H9 (cell line): ENCODE measurements around the gene LMO3. TPM values are rescaled to one million over a fixed set of nuclear protein-coding genes. Genes with fewer than 3 reads are reported as not detected.

Experiments used
- DNase-seq: peaks from one replicate; pipeline ENCODE4 v3.0.0-alpha.2; 2017
- H2AFZ ChIP-seq: one replicate; pipeline ENCODE4 v1.6.1; 2013; ENCODE audit warnings: mild to moderate bottlenecking, low read length, control low read depth, moderate library complexity
- H2AK5ac ChIP-seq: 2 replicates; pipeline ENCODE4 v1.6.1; 2013; ENCODE audit warnings: low read length, control low read depth, mixed read lengths; ENCODE audit not compliant: insufficient read length
- H2BK120ac ChIP-seq: one replicate; pipeline ENCODE4 v1.6.1; 2013; ENCODE audit warnings: low read depth, mild to moderate bottlenecking, low read length, control low read depth, inconsistent platforms; ENCODE audit not compliant: poor library complexity, severe bottlenecking
- H2BK12ac ChIP-seq: 2 replicates; pipeline ENCODE4 v1.6.1; 2013; ENCODE audit warnings: low read length, control low read depth, mixed read lengths, low read depth; ENCODE audit not compliant: insufficient read length
- H2BK15ac ChIP-seq: 2 replicates; pipeline ENCODE4 v1.6.1; 2013; ENCODE audit warnings: low read depth, low read length, control low read depth
- H2BK20ac ChIP-seq: one replicate; pipeline ENCODE4 v1.6.1; 2013; ENCODE audit warnings: low read depth, mild to moderate bottlenecking, low read length, control low read depth, inconsistent platforms; ENCODE audit not compliant: poor library complexity, severe bottlenecking
- H2BK5ac ChIP-seq: 2 replicates; pipeline ENCODE4 v1.6.1; 2013; ENCODE audit warnings: low read length, control low read depth, mixed read lengths; ENCODE audit not compliant: insufficient read length
- H3K14ac ChIP-seq: 2 replicates; pipeline ENCODE4 v1.6.1; 2013; ENCODE audit warnings: low read length, control low read depth; ENCODE audit not compliant: insufficient read depth
- H3K18ac ChIP-seq: 2 replicates; pipeline ENCODE4 v1.6.1; 2013; ENCODE audit warnings: low read depth, mild to moderate bottlenecking, mixed read lengths, low read length, control low read depth; ENCODE audit not compliant: insufficient read length
- H3K23ac ChIP-seq: 2 replicates; pipeline ENCODE4 v1.6.1; 2013; ENCODE audit warnings: low read length, control low read depth, mixed read lengths, low read depth; ENCODE audit not compliant: insufficient read length
- H3K23me2 ChIP-seq: 2 replicates; pipeline ENCODE4 v1.6.1; 2013; ENCODE audit warnings: low read depth, mild to moderate bottlenecking, mixed read lengths, low read length, control low read depth; ENCODE audit not compliant: insufficient read length, poor library complexity, severe bottlenecking
- H3K27ac ChIP-seq: 2 replicates; pipeline ENCODE4 v1.5.1; 2013; ENCODE audit warnings: low read length, control low read depth, mixed read lengths, low read depth; ENCODE audit not compliant: insufficient read length
- H3K27me3 ChIP-seq: 2 replicates; pipeline ENCODE4 v1.6.1; 2013; ENCODE audit warnings: low read length, control low read depth, inconsistent platforms; ENCODE audit not compliant: insufficient read depth
- H3K4ac ChIP-seq: 2 replicates; pipeline ENCODE4 v1.6.1; 2013; ENCODE audit warnings: low read depth, mild to moderate bottlenecking, control low read depth, inconsistent platforms, low read length, moderate library complexity
- H3K4me1 ChIP-seq: 2 replicates; pipeline ENCODE4 v1.6.1; 2013; ENCODE audit warnings: low read length, control low read depth, inconsistent platforms; ENCODE audit not compliant: insufficient read depth
- H3K4me2 ChIP-seq: 2 replicates; pipeline ENCODE4 v1.6.1; 2013; ENCODE audit warnings: low read length, control low read depth, mixed read lengths; ENCODE audit not compliant: insufficient read length, insufficient read depth
- H3K56ac ChIP-seq: 2 replicates; pipeline ENCODE4 v1.6.1; 2013; ENCODE audit warnings: low read depth, mild to moderate bottlenecking, mixed read lengths, low read length, control low read depth; ENCODE audit not compliant: insufficient read length
- H3K79me1 ChIP-seq: 2 replicates; pipeline ENCODE4 v1.6.1; 2013; ENCODE audit warnings: low read depth, mild to moderate bottlenecking, moderate library complexity, low read length, control low read depth, inconsistent platforms; ENCODE audit not compliant: insufficient read depth, poor library complexity, severe bottlenecking
- H3K79me2 ChIP-seq: 2 replicates; pipeline ENCODE4 v1.6.1; 2013; ENCODE audit warnings: low read length, control low read depth, inconsistent platforms; ENCODE audit not compliant: insufficient read depth
- H3K9ac ChIP-seq: 2 replicates; pipeline ENCODE4 v1.6.1; 2013; ENCODE audit warnings: low read length, control low read depth, mixed read lengths; ENCODE audit not compliant: insufficient read length; ENCODE audit errors: extremely low read depth
- H3K9me3 ChIP-seq: one replicate; pipeline ENCODE4 v1.6.1; 2013; ENCODE audit warnings: low read depth, low read length, inconsistent platforms; ENCODE audit not compliant: control insufficient read depth
- H3T11ph ChIP-seq: one replicate; pipeline ENCODE4 v1.6.1; 2013; ENCODE audit warnings: mild to moderate bottlenecking, low read length, control low read depth, inconsistent platforms
- H4K20me1 ChIP-seq: one replicate; pipeline ENCODE4 v1.6.1; 2013; ENCODE audit not compliant: control insufficient read depth, insufficient read length, insufficient read depth
- H4K5ac ChIP-seq: 2 replicates; pipeline ENCODE4 v1.6.1; 2013; ENCODE audit warnings: low read depth, mild to moderate bottlenecking, mixed read lengths, low read length, control low read depth; ENCODE audit not compliant: insufficient read length
- H4K8ac ChIP-seq: replicated peaks from 2 replicates; pipeline ENCODE4 v1.6.1; 2013; ENCODE audit warnings: low read length, control low read depth, mixed read lengths, low read depth; ENCODE audit not compliant: insufficient read length
- H4K91ac ChIP-seq: 2 replicates; pipeline ENCODE4 v1.6.1; 2013; ENCODE audit warnings: low read depth, mild to moderate bottlenecking, moderate library complexity, mixed read lengths, low read length, control low read depth; ENCODE audit not compliant: insufficient read length
- H3K27ac Mint-ChIP-seq, 3 experiments: 2 replicates in 2 of 3; 3 replicates in 1 of 3; pipeline ENCODE4 v1.8.0; 2020 to 2021; ENCODE audit warnings: mixed read lengths in 3 of 3, mild to moderate bottlenecking in 1 of 3, moderate library complexity in 1 of 3
- H3K27me3 Mint-ChIP-seq: 2 replicates; pipeline ENCODE4 v1.8.0; 2021; ENCODE audit warnings: low read depth, mild to moderate bottlenecking, moderate library complexity, mixed read lengths
- H3K36me3 Mint-ChIP-seq, 3 experiments: 2 replicates in 2 of 3; 3 replicates in 1 of 3; pipeline ENCODE4 v1.8.0; 2020 to 2021; ENCODE audit warnings: low read depth in 3 of 3, mixed read lengths in 3 of 3; ENCODE audit not compliant: insufficient read depth in 1 of 3
- H3K4me1 Mint-ChIP-seq, 2 experiments: 2 replicates each; pipeline ENCODE4 v1.8.0; 2020; ENCODE audit warnings: mixed read lengths in 2 of 2
- H3K4me3 Mint-ChIP-seq, 2 experiments: 2 replicates in 1 of 2; 3 replicates in 1 of 2; pipeline ENCODE4 v1.8.0; 2020 to 2021; ENCODE audit warnings: mild to moderate bottlenecking in 2 of 2, mixed read lengths in 2 of 2, moderate library complexity in 1 of 2
- H3K9me3 Mint-ChIP-seq, 2 experiments: 2 replicates in 1 of 2; 3 replicates in 1 of 2; pipeline ENCODE4 v1.8.0; 2020; ENCODE audit warnings: mild to moderate bottlenecking in 2 of 2, mixed read lengths in 2 of 2, moderate library complexity in 1 of 2
- CTCF ChIP-seq: fragments of 200-600 bp; sonication (generic); conservative IDR thresholded peaks from 3 replicates; pipeline ENCODE4 v1.8.0; 2021; ENCODE audit warnings: antibody characterized with exemption, mild to moderate bottlenecking
- WGBS: extraction: QIAGEN DNeasy Blood & Tissue Kit; methylation state at CpG from one replicate; pipeline ENCODE4 v1.1.7; 2013; ENCODE audit warnings: missing lambda C conversion rate, low lambda C conversion rate, mixed read lengths; ENCODE audit not compliant: insufficient read length; ENCODE audit errors: extremely low coverage; 5-methylcytosine and 5-hydroxymethylcytosine counted together
- total RNA-seq: library from RNA; stranded (reverse); gene quantifications from 2 replicates; pipeline ENCODE4 v1.2.1, GENCODE V29; 2021

LMO3 gene
- total RNA-seq, 1 experiment from 2014 or later, result not detected

GRCh38 chr12:16568873-16569272 lies 37.1 kb downstream of the LMO3 start:
- Histone ChIP-seq H3K9ac (no peak overlapping the region), H3K27me3 (no peaks in the 10 kb centered on the region), H2BK12ac (no peak overlapping the region), H2AFZ (no peak overlapping the region), H3K27ac (no peak overlapping the region), H3T11ph (no peak overlapping the region), H3K79me2 (no peaks in the 10 kb centered on the region), H2BK15ac (no peak overlapping the region), H3K4me1 (no peaks in the 10 kb centered on the region; the same call in 1 of the 2 replicates), H4K5ac (no peak overlapping the region), H3K9me3 (no peaks in the 10 kb centered on the region), H3K23ac (no peak overlapping the region), H4K91ac (no peak overlapping the region), H2BK120ac (no peak overlapping the region), H2BK5ac (no peak overlapping the region), H3K4ac (no peak overlapping the region), H4K20me1 (no peaks in the 10 kb centered on the region), H2AK5ac (no peak overlapping the region), H2BK20ac (no peak overlapping the region), H3K18ac (no peak overlapping the region), H3K56ac (no peak overlapping the region), H4K8ac (no peak overlapping the region), H3K14ac (no peak overlapping the region), H3K79me1 (no peaks in the 10 kb centered on the region), H3K23me2 (no peaks in the 10 kb centered on the region), H3K4me2 (no peak overlapping the region)
- Mint-ChIP-seq H3K27ac (0 out of 7 replicates have a peak overlapping the region, but pooled peaks of 1 of the 3 experiments have one; percentile 19), H3K27me3 (no peaks in the 10 kb centered on the region; the same call in 1 of the 2 replicates), H3K36me3 (peaks cover 0 to 5% (median 0%) of the 10 kb centered on the region in 3 experiments; a peak in 1 of 7 replicates), H3K9me3 (no peaks in the 10 kb centered on the region), H3K4me3 (no peak overlapping the region), H3K4me1 (peaks cover 9 to 14% of the 10 kb centered on the region in 2 experiments)
- no peak for TF ChIP-seq CTCF
- no CpG with 5 or more reads among the region's 1 CpG for WGBS
- no peak for DNase-seq
